ENCODE measurements around the gene ABCA5.

DNA sequence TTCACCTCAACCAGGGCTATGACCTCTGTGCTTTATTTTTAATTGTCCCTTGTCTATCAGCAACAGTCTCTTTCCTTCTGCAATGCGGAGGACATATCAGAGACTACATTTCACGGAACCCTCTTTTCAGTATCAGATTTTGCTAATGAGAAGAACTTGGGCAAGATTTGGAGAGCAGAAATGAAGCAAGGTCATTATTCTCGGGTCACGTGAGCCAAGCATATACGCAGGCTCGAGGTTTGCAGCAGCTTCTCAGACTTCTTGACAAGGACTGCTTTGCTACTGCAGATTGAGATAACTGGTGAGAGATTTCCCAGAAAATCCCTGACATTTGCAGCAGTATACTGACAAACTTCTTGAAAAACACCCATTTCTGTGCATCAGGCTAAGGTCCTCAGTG, 128.7 kb downstream of the ABCA5 start:
- no peak for TF ChIP-seq TAF1 (IDR thresholded peaks at IDR 0.05; ENCODE audit: low read depth)
- TF ChIP-seq, protein P1, sequence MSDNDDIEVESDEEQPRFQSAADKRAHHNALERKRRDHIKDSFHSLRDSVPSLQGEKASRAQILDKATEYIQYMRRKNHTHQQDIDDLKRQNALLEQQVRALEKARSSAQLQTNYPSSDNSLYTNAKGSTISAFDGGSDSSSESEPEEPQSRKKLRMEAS (IDR thresholded peaks at IDR 0.05): no peak
- TF ChIP-seq, protein P2, sequence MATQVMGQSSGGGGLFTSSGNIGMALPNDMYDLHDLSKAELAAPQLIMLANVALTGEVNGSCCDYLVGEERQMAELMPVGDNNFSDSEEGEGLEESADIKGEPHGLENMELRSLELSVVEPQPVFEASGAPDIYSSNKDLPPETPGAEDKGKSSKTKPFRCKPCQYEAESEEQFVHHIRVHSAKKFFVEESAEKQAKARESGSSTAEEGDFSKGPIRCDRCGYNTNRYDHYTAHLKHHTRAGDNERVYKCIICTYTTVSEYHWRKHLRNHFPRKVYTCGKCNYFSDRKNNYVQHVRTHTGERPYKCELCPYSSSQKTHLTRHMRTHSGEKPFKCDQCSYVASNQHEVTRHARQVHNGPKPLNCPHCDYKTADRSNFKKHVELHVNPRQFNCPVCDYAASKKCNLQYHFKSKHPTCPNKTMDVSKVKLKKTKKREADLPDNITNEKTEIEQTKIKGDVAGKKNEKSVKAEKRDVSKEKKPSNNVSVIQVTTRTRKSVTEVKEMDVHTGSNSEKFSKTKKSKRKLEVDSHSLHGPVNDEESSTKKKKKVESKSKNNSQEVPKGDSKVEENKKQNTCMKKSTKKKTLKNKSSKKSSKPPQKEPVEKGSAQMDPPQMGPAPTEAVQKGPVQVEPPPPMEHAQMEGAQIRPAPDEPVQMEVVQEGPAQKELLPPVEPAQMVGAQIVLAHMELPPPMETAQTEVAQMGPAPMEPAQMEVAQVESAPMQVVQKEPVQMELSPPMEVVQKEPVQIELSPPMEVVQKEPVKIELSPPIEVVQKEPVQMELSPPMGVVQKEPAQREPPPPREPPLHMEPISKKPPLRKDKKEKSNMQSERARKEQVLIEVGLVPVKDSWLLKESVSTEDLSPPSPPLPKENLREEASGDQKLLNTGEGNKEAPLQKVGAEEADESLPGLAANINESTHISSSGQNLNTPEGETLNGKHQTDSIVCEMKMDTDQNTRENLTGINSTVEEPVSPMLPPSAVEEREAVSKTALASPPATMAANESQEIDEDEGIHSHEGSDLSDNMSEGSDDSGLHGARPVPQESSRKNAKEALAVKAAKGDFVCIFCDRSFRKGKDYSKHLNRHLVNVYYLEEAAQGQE (IDR thresholded peaks at IDR 0.05; ENCODE audit: low read depth): no peak
- TF ChIP-seq RAD21 (IDR thresholded peaks at IDR 0.05; ENCODE audit: low read depth): no peak
- no peak for TF ChIP-seq YY1 (IDR thresholded peaks at IDR 0.05; ENCODE audit: low read depth)
- no peak for TF ChIP-seq EP300 (IDR thresholded peaks at IDR 0.05; ENCODE audit: borderline replicate concordance)
- TF ChIP-seq ZBTB7A (IDR thresholded peaks at IDR 0.05; ENCODE audit: low read depth): no peak
- no peak for TF ChIP-seq CEBPB (IDR thresholded peaks at IDR 0.05)
- no peak for TF ChIP-seq FOXM1 (IDR thresholded peaks at IDR 0.05; ENCODE audit: borderline replicate concordance, low read depth)
